Esophagus squamous epithelium (tissue), 5 donors: ENCODE measurements around the gene SERPINI1. TPM values are rescaled to one million over a fixed set of nuclear protein-coding genes. Genes with fewer than 3 reads are reported as not detected.
"Not testable (repeated sequence)": the region's sequence is repeated elsewhere in the genome, so short reads cannot be mapped to it uniquely, and the experiment has no call there.

ENCODE experiments used
- DNase-seq: peaks from one replicate; lab custom pipeline; 2025; lab: John Stamatoyannopoulos, UW
- H3K27ac ChIP-seq, 4 donors: fragments of 200-600 bp; sonication (generic); one replicate each; pipeline ENCODE4 v1.5.1; 2016 to 2019; ENCODE audit warnings: mild to moderate bottlenecking in 1 of 4
- H3K27me3 ChIP-seq, 4 donors: fragments of 200-600 bp; sonication (generic); 1 replicate in 3 of 4; 2 replicates in 1 of 4; pipeline versions ENCODE4 v1.5.1 to v1.6.0; 2017 to 2021; ENCODE audit warnings: antibody characterized with exemption in 1 of 4
- H3K36me3 ChIP-seq, 3 donors: fragments of 200-600 bp; sonication (generic); one replicate each; pipeline ENCODE4 v1.5.1; 2016 to 2019
- H3K4me1 ChIP-seq, 3 donors: fragments of 200-600 bp; sonication (generic); one replicate each; pipeline ENCODE4 v1.5.1; 2017 to 2019
- H3K4me3 ChIP-seq, 4 donors: fragments of 200-600 bp; sonication (generic); 1 replicate in 3 of 4; 2 replicates in 1 of 4; pipeline ENCODE4 v1.5.1; 2016 to 2019; ENCODE audit warnings: mild to moderate bottlenecking in 2 of 4, moderate library complexity in 1 of 4
- H3K9me3 ChIP-seq, 3 donors: fragments of 200-600 bp; sonication (generic); one replicate each; pipeline ENCODE4 v1.5.1; 2016 to 2019
- CTCF ChIP-seq, 6 experiments: fragments of 450-650 bp in 4 of 6; fragments of 200-600 bp in 2 of 6; sonication (generic) in 2 of 6; IDR thresholded peaks; one replicate each; pipeline ENCODE4 v1.5.1; 2016 to 2019; ENCODE audit warnings: antibody characterized with exemption in 6 of 6, mild to moderate bottlenecking in 4 of 6, moderate library complexity in 4 of 6
- POLR2A ChIP-seq, 4 donors: fragments of 450-650 bp; IDR thresholded peaks; one replicate each; pipeline ENCODE4 v1.6.1; 2017; ENCODE audit warnings: antibody characterized with exemption in 4 of 4, mild to moderate bottlenecking in 4 of 4, moderate library complexity in 3 of 4
- WGBS, 2 donors: methylation state at CpG; one replicate each; pipeline ENCODE4 v1.1.5; 2018; 5-methylcytosine and 5-hydroxymethylcytosine counted together
- intact Hi-C: fragments of 100-400 bp; cut with DNase I; formaldehyde crosslinking; loops from one replicate; pipeline ENCODE4 v1.15.0; 2022
- total RNA-seq, 4 donors: library from RNA; depleted of rRNA; stranded (reverse); fragments of >200 nt; gene quantifications; one replicate each; pipeline ENCODE4 v1.1.0, GENCODE V29; 2016
- donor health status: DM: yes; HTN: yes; CAD: no.

The SERPINI1 gene
- total RNA-seq, 4 donors from 2014 or later = 1.1 to 4.4 (median 3.5) TPM

- TF ChIP-seq POLR2A (IDR thresholded peaks at IDR 0.05) = no peak
- no peak for TF ChIP-seq CTCF (IDR thresholded peaks at IDR 0.05)
- DNase-seq = no peak
- Histone ChIP-seq H3K4me1 (peaks cover 0 to 34% (median 8%) of the 10 kb centered on the region in 3 donors), H3K27me3 (no peaks in the 10 kb centered on the region), H3K27ac (no peak overlapping the region), H3K4me3 (no peak overlapping the region), H3K36me3 (no peaks in the 10 kb centered on the region), H3K9me3 (no peaks in the 10 kb centered on the region)
- WGBS, 2 donors = 83 to 92% methylated on average over 2 of the region's 2 CpGs
- intact Hi-C loops = no loop called here
These were observed 81.4 kb downstream of the SERPINI1 start for GRCh38 chr3:167816953-167817352.

- H3K27ac ChIP-seq = no peak overlapping the region
- H3K36me3 ChIP-seq = no peaks in the 10 kb centered on the region
- no peaks in the 10 kb centered on the region for H3K27me3 ChIP-seq
- H3K9me3 ChIP-seq = no peaks in the 10 kb centered on the region
- WGBS, 2 donors = 88 to 93% methylated on average over 4 to 5 of the region's 12 CpGs
- no peak overlapping the region for H3K4me3 ChIP-seq
- TF ChIP-seq POLR2A (IDR thresholded peaks at IDR 0.05) = no peak
- no peak for TF ChIP-seq CTCF (IDR thresholded peaks at IDR 0.05)
- DNase-seq = no peak
- intact Hi-C loops = no loop called here
- H3K4me1 ChIP-seq = peaks cover 0 to 4% (median under 1%) of the 10 kb centered on the region in 3 donors
These were observed 84.8 kb downstream of the SERPINI1 start for GRCh38 chr3:167820102-167820865.

- Histone ChIP-seq H3K27me3 (no peaks in the 10 kb centered on the region), H3K36me3 (no peaks in the 10 kb centered on the region), H3K27ac (no peak overlapping the region), H3K4me3 (no peak overlapping the region), H3K9me3 (no peaks in the 10 kb centered on the region), H3K4me1 (no peaks in the 10 kb centered on the region)
- TF ChIP-seq CTCF (IDR thresholded peaks at IDR 0.05) (no peak), POLR2A (IDR thresholded peaks at IDR 0.05) (no peak)
- no peak for DNase-seq
- WGBS, 2 donors = 49 to 82% methylated on average over 5 to 9 of the region's 12 CpGs
- intact Hi-C loops = no loop called here
These were observed 85.8 kb downstream of the SERPINI1 start for GRCh38 chr3:167821248-167821805.

GRCh38 chr3:167823738-167824137 lies 88.2 kb downstream of the SERPINI1 start:
- Histone ChIP-seq H3K27me3 (no peaks in the 10 kb centered on the region), H3K9me3 (no peaks in the 10 kb centered on the region), H3K27ac (no peak overlapping the region), H3K4me3 (no peak overlapping the region), H3K4me1 (no peaks in the 10 kb centered on the region), H3K36me3 (no peaks in the 10 kb centered on the region)
- intact Hi-C loops = no loop called here
- no peak for DNase-seq
- TF ChIP-seq POLR2A (IDR thresholded peaks at IDR 0.05) = no peak
- no peak for TF ChIP-seq CTCF (IDR thresholded peaks at IDR 0.05)
- WGBS, 2 donors = 76 to 80% methylated on average over 3 of the region's 3 CpGs

- intact Hi-C loops = not testable (repeated sequence)
These were observed 92.1 kb downstream of the SERPINI1 start for GRCh38 chr3:167827588-167827987.

More at GRCh38 chr3:167827588-167827987, 92.1 kb downstream of the SERPINI1 start:
- not testable (repeated sequence) for H3K27me3 ChIP-seq, H3K9me3 ChIP-seq, H3K36me3 ChIP-seq, DNase-seq, H3K27ac ChIP-seq, H3K4me1 ChIP-seq, H3K4me3 ChIP-seq
- 95 to 99% methylated on average over 11 of the region's 11 CpGs for WGBS, 2 donors
